ENCODE results near the gene SLC13A1.

DNA sequence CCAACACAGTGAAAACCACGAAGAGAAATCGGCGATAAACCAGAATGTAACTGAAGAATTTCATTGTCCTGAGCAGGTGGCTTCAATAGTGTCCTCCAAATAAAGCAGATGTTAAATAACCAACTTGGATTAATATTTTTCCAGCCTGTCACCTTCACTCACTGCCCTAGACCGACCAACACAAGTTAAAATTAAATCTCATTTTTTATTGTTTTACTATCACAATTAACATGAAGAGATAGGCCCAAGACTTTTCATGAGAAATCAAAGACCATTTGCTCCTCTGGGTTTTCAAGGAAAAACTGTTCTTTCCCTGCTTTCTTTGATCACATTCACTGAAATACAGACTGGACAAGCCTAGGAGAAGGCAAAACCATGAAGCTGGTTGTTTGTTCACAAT lies at the start of gene SLC13A1:
- TF ChIP-seq, protein P1, sequence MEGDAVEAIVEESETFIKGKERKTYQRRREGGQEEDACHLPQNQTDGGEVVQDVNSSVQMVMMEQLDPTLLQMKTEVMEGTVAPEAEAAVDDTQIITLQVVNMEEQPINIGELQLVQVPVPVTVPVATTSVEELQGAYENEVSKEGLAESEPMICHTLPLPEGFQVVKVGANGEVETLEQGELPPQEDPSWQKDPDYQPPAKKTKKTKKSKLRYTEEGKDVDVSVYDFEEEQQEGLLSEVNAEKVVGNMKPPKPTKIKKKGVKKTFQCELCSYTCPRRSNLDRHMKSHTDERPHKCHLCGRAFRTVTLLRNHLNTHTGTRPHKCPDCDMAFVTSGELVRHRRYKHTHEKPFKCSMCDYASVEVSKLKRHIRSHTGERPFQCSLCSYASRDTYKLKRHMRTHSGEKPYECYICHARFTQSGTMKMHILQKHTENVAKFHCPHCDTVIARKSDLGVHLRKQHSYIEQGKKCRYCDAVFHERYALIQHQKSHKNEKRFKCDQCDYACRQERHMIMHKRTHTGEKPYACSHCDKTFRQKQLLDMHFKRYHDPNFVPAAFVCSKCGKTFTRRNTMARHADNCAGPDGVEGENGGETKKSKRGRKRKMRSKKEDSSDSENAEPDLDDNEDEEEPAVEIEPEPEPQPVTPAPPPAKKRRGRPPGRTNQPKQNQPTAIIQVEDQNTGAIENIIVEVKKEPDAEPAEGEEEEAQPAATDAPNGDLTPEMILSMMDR (IDR thresholded peaks at IDR 0.05 in 8 of 11, conservative IDR thresholded peaks at IDR 0.05 in 3 of 11) = no peak
- TF ChIP-seq POLR2AphosphoS5 (IDR thresholded peaks at IDR 0.05) = no peak
- no peak for TF ChIP-seq POLR2A (IDR thresholded peaks at IDR 0.05)

All from spleen (tissue), 7 donors.